ENCODE data around the gene SCG5.

Gene SCG5

DNA sequence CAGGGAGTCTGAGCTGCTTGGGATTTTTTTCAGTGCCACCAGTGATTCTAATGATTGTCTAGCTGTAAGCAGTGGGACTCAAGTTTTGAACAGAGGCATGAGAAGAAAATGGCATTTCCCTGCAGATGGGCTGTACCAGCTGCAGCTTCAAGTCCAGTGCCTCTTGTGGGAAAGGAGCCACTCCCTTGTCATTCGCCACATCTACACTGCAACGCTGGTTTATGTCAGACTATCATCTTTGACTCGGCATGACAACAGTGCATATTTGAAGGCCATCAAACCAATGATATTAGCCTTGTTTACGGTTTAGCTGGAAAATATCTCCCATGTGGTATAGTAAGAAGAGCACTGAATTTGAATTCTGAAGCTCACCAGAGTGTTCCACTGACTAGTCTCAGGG, 22.2 kb downstream of the SCG5 start:
- TF ChIP-seq, protein P1, sequence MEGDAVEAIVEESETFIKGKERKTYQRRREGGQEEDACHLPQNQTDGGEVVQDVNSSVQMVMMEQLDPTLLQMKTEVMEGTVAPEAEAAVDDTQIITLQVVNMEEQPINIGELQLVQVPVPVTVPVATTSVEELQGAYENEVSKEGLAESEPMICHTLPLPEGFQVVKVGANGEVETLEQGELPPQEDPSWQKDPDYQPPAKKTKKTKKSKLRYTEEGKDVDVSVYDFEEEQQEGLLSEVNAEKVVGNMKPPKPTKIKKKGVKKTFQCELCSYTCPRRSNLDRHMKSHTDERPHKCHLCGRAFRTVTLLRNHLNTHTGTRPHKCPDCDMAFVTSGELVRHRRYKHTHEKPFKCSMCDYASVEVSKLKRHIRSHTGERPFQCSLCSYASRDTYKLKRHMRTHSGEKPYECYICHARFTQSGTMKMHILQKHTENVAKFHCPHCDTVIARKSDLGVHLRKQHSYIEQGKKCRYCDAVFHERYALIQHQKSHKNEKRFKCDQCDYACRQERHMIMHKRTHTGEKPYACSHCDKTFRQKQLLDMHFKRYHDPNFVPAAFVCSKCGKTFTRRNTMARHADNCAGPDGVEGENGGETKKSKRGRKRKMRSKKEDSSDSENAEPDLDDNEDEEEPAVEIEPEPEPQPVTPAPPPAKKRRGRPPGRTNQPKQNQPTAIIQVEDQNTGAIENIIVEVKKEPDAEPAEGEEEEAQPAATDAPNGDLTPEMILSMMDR (conservative IDR thresholded peaks at IDR 0.05; ENCODE audit: control insufficient read depth, insufficient read depth, low read depth, low read length) = no peak
- DNase-seq (ENCODE audit: low read depth) = no peak
- H3K4me3 ChIP-seq (ENCODE audit: control insufficient read depth, low read depth, low read length) = no peak overlapping the region

DNA sequence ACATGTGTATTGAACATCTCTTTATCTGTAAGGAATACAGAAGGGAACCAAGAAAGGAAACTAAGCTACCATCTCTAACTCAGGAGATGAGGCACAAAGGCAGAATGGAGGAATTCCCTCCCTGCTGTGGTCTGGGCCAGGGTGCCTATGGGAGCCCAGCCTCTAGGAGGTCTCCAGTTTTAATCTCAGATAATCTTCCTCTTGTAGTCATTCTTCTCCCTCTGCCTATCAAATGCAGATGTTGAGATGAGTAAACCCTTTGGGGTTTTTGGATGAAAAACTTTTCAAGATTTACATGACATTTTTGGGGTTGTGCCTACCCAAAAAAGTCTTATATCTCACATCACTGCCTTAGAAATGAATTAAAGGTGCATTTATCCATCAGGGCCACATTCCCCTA, 23.3 kb downstream of the SCG5 start:
- peak; percentile 31 for DNase-seq (ENCODE audit: low read depth)
- TF ChIP-seq, protein P1 (conservative IDR thresholded peaks at IDR 0.05; ENCODE audit: control insufficient read depth, insufficient read depth, low read depth, low read length) = no peak
- H3K4me3 ChIP-seq (ENCODE audit: control insufficient read depth, low read depth, low read length) = no peak overlapping the region

DNA sequence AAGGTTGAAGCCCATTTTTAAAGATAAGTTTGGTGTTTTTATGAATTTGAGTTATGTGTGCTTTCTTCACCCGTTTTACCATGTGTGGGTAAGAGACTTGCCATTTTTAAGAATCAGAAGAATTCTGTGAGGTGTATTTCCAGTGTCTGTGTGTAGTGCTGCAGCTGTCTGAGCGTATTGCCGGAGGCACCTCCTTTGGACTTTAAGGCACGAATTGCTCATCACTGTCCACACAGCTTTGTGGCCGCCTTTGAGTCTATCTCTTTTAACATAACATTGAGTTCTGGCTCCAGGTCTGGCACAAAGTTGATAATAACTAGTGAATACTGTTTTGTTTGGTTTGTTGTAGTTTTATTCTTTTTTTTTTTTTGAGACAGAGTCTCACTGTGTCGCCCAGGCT, 25.8 kb downstream of the SCG5 start:
- no peak overlapping the region for H3K4me3 ChIP-seq (ENCODE audit: control insufficient read depth, low read depth, low read length)
- TF ChIP-seq, protein P1 (conservative IDR thresholded peaks at IDR 0.05; ENCODE audit: control insufficient read depth, insufficient read depth, low read depth, low read length) = no peak
- no peak for DNase-seq (ENCODE audit: low read depth)

DNA sequence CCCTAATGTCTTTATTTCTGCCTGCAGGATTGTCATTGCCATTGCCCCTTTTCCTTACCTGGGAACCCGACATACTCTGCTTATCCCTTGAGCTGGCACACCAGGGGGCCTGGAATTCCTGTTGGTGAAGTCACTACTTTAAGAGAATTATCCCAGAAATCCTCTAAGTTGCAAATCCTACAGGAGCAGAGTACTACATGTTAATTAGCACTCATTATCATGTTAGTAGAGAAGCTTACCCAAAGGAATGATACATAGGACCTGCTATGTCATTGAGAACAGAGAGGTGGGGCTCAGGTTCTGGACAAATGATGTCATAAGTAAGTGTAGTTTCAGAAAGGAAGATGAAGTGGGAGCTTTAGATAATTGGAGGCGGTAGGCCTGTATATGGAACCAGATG, 27.4 kb downstream of the SCG5 start:
- TF ChIP-seq, protein P1 (conservative IDR thresholded peaks at IDR 0.05; ENCODE audit: control insufficient read depth, insufficient read depth, low read depth, low read length) = no peak
- H3K4me3 ChIP-seq (ENCODE audit: control insufficient read depth, low read depth, low read length) = no peak overlapping the region
- DNase-seq (ENCODE audit: low read depth) = peak; percentile 29

DNA sequence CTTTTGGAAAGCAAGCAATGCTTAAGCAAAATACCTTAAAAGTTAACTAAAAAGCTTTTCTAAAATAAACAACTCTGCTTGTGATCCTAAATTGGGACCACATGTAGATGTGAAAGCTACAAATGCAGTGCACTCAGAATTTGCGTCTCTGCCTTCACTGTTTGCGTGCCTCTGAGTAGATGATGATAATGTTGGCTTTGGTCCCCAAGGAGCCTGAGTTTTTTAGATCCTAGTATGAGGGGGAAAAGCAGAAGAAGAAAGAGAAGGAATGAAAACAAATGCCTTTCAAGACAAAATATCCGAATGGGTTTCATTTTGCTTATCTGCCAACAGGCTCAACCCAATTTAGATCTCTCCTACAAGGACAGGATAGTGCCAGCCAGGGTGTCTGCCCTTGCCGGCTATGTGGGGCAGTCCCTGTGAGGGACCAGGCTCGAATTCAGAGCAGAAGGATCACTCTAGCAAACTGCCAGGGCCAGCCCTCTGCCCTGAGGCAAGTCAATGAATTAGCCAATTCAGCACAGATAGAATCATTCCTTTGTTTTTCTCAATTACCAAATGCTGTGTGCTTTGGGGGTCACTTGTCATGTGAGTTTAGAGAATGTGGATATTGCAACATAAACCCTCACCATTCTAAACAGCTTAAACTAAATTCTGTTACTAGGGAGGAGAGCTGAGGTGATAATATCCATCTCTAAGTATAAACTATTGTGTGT, 28.5 kb downstream of the SCG5 start:
- H3K4me3 ChIP-seq (ENCODE audit: control insufficient read depth, low read depth, low read length) = no peak overlapping the region
- DNase-seq (ENCODE audit: low read depth) = peak; percentile 90
- TF ChIP-seq, protein P1 (conservative IDR thresholded peaks at IDR 0.05; ENCODE audit: control insufficient read depth, insufficient read depth, low read depth, low read length) = no peak

DNA sequence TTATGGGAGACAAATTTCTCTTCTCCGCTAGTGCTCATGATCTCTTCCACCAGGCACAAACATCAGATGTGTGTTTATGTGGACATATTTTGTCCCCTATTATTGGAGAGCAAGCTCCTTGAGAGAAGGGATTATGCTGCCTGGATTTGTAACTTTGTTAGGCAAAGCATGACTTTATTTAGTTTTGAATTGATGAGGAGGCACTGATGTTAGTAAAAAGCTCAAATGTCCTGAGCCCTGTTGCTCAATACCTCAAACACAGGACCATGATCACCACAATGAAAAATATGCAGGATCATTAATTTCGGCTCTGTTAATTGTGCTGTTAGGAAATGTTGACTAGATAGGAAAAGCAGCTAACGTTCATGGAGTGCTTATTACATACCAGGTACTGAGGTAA, 29.1 kb downstream of the SCG5 start:
- TF ChIP-seq, protein P1 (conservative IDR thresholded peaks at IDR 0.05; ENCODE audit: control insufficient read depth, insufficient read depth, low read depth, low read length) = no peak
- no peak overlapping the region for H3K4me3 ChIP-seq (ENCODE audit: control insufficient read depth, low read depth, low read length)
- peak; percentile 32 for DNase-seq (ENCODE audit: low read depth)

Measured in fibroblast of mammary gland (primary cell).